Body of pancreas (tissue), 4 donors: ENCODE results near the gene ENTHD1.

Experiments
- POLR2A ChIP-seq, 3 donors: fragments of 450-650 bp; IDR thresholded peaks; one replicate each; pipeline ENCODE4 v1.6.1; 2016; ENCODE audit warnings: antibody characterized with exemption in 3 of 3, mild to moderate bottlenecking in 2 of 3
- TF ChIP-seq, protein P1 (sequence below), 7 experiments: fragments of 450-650 bp in 4 of 7; fragments of 200-600 bp in 3 of 7; sonication (generic) in 3 of 7; IDR thresholded peaks; one replicate each; pipeline ENCODE4 v1.5.1; 2016 to 2019; ENCODE audit warnings: antibody characterized with exemption in 7 of 7

DNA sequence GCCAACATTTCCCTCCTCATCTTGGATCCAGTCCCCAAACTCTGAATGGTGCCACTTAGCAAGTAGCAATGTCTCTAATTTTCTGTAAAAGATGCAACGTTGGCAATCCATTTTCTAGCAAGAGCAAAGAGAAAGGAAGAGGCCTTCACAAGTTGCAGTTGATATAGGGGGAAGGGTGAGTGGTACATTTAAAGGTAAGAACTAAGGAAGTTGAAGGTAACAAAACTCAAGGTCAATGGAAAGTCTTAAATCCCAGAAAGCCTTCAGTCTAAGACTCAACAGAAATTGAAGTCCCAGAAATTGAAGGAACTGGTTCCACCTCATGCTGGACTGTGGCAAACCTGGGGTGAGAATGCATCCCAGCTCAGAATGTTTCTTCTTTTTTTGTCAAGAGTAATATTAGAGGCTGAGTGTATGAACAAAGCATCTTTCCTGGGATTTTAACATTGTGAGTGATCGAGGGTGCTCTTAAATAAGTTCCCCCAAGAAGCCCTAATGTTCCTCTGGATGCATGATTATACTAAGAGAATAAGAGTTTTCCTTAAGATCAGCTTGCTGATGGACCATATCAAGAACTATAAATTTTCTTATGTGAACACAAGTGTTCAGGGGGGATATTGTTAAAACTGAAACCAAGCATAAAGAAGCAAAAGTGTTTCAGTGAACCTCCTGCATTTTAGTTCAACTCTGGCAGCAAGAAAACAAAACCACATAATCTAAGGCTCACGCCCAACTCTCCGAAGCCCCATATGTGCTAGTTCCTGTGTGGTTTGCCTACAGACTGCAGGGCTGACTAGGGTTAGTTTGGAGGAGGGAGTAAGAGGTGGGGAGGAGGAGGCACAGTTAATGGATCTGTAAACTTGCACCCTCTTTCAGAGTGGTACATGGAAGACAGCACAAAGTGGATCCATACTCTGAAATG is 7.0 kb upstream of the ENTHD1 start, which contains the start of gene GRAP2:
- TF ChIP-seq, protein P1, sequence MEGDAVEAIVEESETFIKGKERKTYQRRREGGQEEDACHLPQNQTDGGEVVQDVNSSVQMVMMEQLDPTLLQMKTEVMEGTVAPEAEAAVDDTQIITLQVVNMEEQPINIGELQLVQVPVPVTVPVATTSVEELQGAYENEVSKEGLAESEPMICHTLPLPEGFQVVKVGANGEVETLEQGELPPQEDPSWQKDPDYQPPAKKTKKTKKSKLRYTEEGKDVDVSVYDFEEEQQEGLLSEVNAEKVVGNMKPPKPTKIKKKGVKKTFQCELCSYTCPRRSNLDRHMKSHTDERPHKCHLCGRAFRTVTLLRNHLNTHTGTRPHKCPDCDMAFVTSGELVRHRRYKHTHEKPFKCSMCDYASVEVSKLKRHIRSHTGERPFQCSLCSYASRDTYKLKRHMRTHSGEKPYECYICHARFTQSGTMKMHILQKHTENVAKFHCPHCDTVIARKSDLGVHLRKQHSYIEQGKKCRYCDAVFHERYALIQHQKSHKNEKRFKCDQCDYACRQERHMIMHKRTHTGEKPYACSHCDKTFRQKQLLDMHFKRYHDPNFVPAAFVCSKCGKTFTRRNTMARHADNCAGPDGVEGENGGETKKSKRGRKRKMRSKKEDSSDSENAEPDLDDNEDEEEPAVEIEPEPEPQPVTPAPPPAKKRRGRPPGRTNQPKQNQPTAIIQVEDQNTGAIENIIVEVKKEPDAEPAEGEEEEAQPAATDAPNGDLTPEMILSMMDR (IDR thresholded peaks at IDR 0.05) = no peak
- TF ChIP-seq POLR2A (IDR thresholded peaks at IDR 0.05) = no peak
